NT2/D1 (cell line): ENCODE results near the gene JAKMIP3.

Source experiments
- DNase-seq: peaks from one replicate; pipeline ENCODE4 v3.0.0-alpha.2; 2011; ENCODE audit warnings: low read depth, low spot score
- H3K27me3 ChIP-seq: 2 replicates; pipeline ENCODE4 v1.6.0; 2011; ENCODE audit warnings: mild to moderate bottlenecking; ENCODE audit not compliant: insufficient read length, insufficient read depth
- H3K36me3 ChIP-seq: 2 replicates; pipeline ENCODE4 v1.6.1; 2011; ENCODE audit warnings: mild to moderate bottlenecking, low read length, mixed read lengths; ENCODE audit not compliant: insufficient read depth, insufficient read length
- H3K4me1 ChIP-seq: 2 replicates; pipeline ENCODE4 v1.5.1; 2011; ENCODE audit not compliant: insufficient read depth, insufficient read length
- H3K4me3 ChIP-seq: 2 replicates; pipeline ENCODE4 v1.5.1; 2011; ENCODE audit warnings: low read depth; ENCODE audit not compliant: insufficient read length
- H3K9ac ChIP-seq: 2 replicates; pipeline ENCODE4 v1.6.0; 2011; ENCODE audit warnings: low read depth; ENCODE audit not compliant: insufficient read length
- H3K9me3 ChIP-seq: 2 replicates; pipeline ENCODE4 v1.5.1; 2011; ENCODE audit warnings: mild to moderate bottlenecking, low read length; ENCODE audit not compliant: insufficient read depth
- SUZ12 ChIP-seq: IDR thresholded peaks from 2 replicates; pipeline ENCODE4 v1.6.1; 2011; ENCODE audit not compliant: insufficient read length, insufficient read depth; ENCODE audit errors: extremely low read depth
- YY1 ChIP-seq: IDR thresholded peaks from 2 replicates; pipeline ENCODE4 v1.6.1; 2011; ENCODE audit not compliant: insufficient read length, insufficient read depth
- ZNF274 ChIP-seq: IDR thresholded peaks from 2 replicates; pipeline ENCODE4 v1.6.1; 2011; ENCODE audit warnings: mild to moderate bottlenecking, low read depth, low read length

Gene JAKMIP3

GRCh38 chr10:132022241-132022640, 43.5 kb upstream of the JAKMIP3 start:
- H3K4me3 ChIP-seq: no peak overlapping the region
- TF ChIP-seq YY1 (no peak), SUZ12 (no peak), ZNF274 (no peak)
- no peaks in the 10 kb centered on the region for H3K36me3 ChIP-seq
- H3K9ac ChIP-seq: no peak overlapping the region
- no peaks in the 10 kb centered on the region; the same call in 1 of the 2 replicates for H3K9me3 ChIP-seq
- no peak for DNase-seq
- peaks cover 2% of the 10 kb centered on the region for H3K4me1 ChIP-seq
- H3K27me3 ChIP-seq: peaks cover 11% of the 10 kb centered on the region

GRCh38 chr10:132023092-132023811, 42.5 kb upstream of the JAKMIP3 start:
- no peak overlapping the region for H3K4me3 ChIP-seq
- TF ChIP-seq YY1: no peak
- TF ChIP-seq ZNF274: no peak
- no peak for TF ChIP-seq SUZ12
- no peaks in the 10 kb centered on the region; the same call in 1 of the 2 replicates for H3K9me3 ChIP-seq
- H3K27me3 ChIP-seq: peaks cover 11% of the 10 kb centered on the region
- no peaks in the 10 kb centered on the region for H3K36me3 ChIP-seq
- no peak overlapping the region for H3K9ac ChIP-seq
- H3K4me1 ChIP-seq: peaks cover 2% of the 10 kb centered on the region
- no peak for DNase-seq

- Histone ChIP-seq H3K9me3 (no peaks in the 10 kb centered on the region), H3K27me3 (peaks cover 11% of the 10 kb centered on the region), H3K4me3 (no peak overlapping the region), H3K9ac (no peak overlapping the region), H3K36me3 (no peaks in the 10 kb centered on the region), H3K4me1 (peaks cover 2% of the 10 kb centered on the region)
- TF ChIP-seq YY1 (no peak), ZNF274 (no peak)
- DNase-seq: no peak
Observed at GRCh38 chr10:132027423-132027983, 38.2 kb upstream of the JAKMIP3 start.

GRCh38 chr10:132028706-132029105, 37.0 kb upstream of the JAKMIP3 start:
- TF ChIP-seq YY1 (no peak), ZNF274 (no peak)
- Histone ChIP-seq H3K36me3 (no peaks in the 10 kb centered on the region), H3K9ac (no peak overlapping the region), H3K4me3 (no peak overlapping the region), H3K9me3 (no peaks in the 10 kb centered on the region), H3K4me1 (peaks cover 2% of the 10 kb centered on the region), H3K27me3 (peaks cover 11% of the 10 kb centered on the region)
- no peak for DNase-seq

GRCh38 chr10:132030898-132031463, 34.8 kb upstream of the JAKMIP3 start:
- TF ChIP-seq YY1: no peak
- no peak for TF ChIP-seq ZNF274
- TF ChIP-seq SUZ12: no peak
- H3K4me1 ChIP-seq: peaks cover 2% of the 10 kb centered on the region
- H3K9me3 ChIP-seq: no peaks in the 10 kb centered on the region
- DNase-seq: no peak
- H3K4me3 ChIP-seq: no peak overlapping the region
- H3K36me3 ChIP-seq: no peaks in the 10 kb centered on the region
- H3K9ac ChIP-seq: no peak overlapping the region
- H3K27me3 ChIP-seq: peaks cover 30% of the 10 kb centered on the region

GRCh38 chr10:132033632-132034031, 32.1 kb upstream of the JAKMIP3 start:
- H3K27me3 ChIP-seq: peaks cover 46% of the 10 kb centered on the region
- no peaks in the 10 kb centered on the region for H3K36me3 ChIP-seq
- H3K4me1 ChIP-seq: peaks cover 5% of the 10 kb centered on the region
- H3K4me3 ChIP-seq: no peak overlapping the region
- no peak for DNase-seq
- H3K9ac ChIP-seq: no peak overlapping the region
- H3K9me3 ChIP-seq: no peaks in the 10 kb centered on the region
- TF ChIP-seq ZNF274: no peak
- no peak for TF ChIP-seq SUZ12
- no peak for TF ChIP-seq YY1

- Histone ChIP-seq H3K4me1 (peaks cover 5% of the 10 kb centered on the region), H3K9me3 (no peaks in the 10 kb centered on the region), H3K4me3 (no peak overlapping the region), H3K9ac (no peak overlapping the region), H3K36me3 (no peaks in the 10 kb centered on the region), H3K27me3 (peaks cover 46% of the 10 kb centered on the region)
- no peak for DNase-seq
- TF ChIP-seq SUZ12 (no peak), YY1 (no peak), ZNF274 (no peak)
Observed at GRCh38 chr10:132035476-132035875, 30.3 kb upstream of the JAKMIP3 start.
